Skeletal muscle cell (primary cell): ENCODE measurements around the gene SLC38A9.
"Not testable (repeated sequence)": the region's sequence is repeated elsewhere in the genome, so short reads cannot be mapped to it uniquely, and the experiment has no call there.

Source experiments
- DNase-seq: peaks from one replicate; pipeline ENCODE4 v3.0.0-alpha.2; 2010; ENCODE audit warnings: low read depth
- H3K4me3 ChIP-seq: 2 replicates; pipeline ENCODE4 v1.5.1; 2011; ENCODE audit warnings: low read depth, mild to moderate bottlenecking, control low read depth, low read length, moderate library complexity

SLC38A9 gene

DNA sequence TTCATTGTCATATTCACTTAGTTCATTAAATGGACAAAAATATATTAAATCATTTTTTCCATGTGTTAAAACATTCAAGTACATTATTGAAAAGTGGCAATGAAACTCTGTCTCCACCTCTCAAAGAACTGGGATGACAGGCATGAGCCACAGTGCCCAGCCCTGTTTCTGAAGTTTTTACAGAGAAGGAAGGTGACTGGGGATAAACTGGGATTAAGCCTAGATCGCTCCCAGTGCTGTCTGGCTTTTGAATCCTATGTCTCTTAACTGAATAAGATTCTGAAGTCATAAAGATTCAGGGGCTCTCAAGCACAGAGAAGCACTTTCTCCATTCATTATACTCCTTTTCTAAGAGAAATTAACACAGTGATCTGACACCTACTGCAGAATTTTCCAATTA, 88.3 kb downstream of the SLC38A9 start:
- H3K4me3 ChIP-seq: no peak overlapping the region
- DNase-seq: no peak

DNA sequence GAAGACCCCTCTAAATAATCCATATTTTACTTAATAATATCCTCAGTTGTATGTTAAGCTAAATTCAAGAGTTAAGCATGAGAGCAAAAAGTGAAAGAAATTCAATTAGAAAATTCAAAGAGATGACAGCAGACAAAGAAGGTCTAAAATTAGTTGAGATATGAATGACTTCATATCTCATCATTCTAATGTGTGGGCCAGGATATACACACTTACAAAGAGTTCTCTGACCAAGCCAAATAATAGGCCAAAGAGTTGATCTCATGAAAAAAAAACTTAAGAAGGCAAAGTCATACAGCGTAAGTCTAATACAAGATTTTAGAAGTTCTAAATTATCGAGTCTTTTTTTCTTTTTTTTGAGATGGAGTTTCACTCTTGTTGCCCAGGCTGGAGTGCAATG, 89.7 kb downstream of the SLC38A9 start:
- H3K4me3 ChIP-seq: no peak overlapping the region
- DNase-seq: no peak

DNA sequence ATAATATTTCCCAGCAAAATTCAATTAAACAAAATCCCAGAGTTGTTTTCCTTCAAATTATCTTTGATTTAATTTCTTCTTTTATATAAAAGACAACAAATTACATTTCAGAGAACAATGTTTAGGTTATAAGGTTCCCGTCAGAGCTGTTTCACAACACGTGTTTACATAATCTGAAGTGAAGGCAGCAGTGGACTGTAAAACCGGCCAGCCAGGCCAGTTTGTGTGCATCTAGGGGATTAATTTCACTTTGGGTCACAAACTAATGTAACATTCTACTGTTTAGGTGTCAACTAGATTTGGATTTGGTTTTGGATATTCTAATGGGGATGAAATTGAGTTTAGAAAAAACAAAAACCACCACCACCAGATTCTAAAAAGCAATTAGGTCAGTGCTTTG, 90.9 kb downstream of the SLC38A9 start:
- no peak for DNase-seq
- H3K4me3 ChIP-seq: no peak overlapping the region

DNA sequence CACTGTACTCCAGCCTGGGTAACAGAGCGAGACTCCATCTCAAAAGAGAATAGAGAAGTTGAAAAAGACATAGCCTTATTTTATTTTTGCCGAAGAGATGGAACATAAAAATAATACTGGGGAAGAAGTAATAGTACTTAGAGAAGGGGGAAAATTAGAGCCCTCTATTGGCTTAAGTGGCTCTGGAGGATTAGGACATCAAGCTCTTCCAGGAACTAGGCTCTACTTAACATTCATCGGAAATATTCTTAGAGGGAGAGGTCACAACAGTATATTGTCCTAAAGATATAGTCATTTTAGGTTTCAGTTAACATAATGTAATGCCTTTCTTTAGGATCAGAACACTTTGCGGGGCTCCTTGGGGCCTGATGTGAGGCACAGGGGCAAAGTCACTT, 91.4 kb downstream of the SLC38A9 start:
- no peak overlapping the region for H3K4me3 ChIP-seq
- DNase-seq: no peak

DNA sequence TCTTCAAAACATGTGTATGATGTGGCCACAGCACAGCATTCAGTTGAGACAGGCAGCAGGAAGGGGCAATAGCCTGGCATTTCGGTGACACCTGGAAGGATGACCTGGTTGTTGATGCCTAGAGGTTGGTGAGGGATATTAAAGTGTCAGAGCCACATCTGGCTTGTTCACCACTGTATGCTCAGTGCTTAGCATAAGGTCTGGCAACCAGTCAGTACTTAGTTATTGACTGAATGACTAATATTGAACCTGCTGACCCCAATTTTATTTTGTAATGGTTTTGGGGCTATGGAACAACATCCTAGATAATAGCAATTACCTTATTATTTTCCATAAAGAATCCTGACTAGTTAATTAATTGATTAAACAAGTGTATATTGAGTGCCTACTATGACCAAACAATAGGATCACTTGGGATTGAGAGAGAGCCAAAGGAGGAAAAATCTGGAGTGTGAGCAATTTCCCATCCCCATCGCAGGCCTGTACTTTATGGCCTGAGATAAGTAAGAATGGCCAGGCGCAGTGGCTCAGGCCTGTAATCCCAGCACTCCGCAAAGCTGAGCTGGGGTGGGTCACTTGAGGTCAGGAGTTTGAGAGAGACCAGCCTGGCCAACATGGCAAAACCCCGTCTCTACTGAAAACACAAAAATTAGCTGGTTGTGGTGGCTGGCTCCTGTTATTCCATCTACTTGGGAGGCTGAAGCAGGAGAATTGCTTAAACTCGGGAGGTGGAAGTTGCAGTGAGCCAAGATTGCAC, 91.9 kb downstream of the SLC38A9 start:
- no peak for DNase-seq
- H3K4me3 ChIP-seq: no peak overlapping the region

DNA sequence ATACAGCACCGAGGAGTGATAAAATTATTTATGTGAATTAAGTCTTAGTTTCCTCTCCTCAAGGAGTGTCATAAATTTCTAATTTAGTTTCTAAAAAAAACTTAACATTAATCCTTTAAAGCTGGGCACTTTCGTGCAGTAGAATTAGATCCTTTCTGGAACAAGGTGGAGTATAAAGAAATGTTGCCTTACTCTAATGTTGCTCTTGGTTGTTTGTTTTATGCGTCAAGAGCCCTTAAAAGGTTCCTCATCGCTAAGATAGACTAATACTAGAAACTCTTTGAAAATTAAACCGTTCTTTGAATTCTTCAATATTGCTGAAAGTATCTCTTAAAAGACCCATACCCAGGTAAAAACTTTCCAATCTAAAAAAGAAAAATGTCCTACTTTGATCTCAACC, 93.8 kb downstream of the SLC38A9 start:
- no peak overlapping the region for H3K4me3 ChIP-seq
- DNase-seq: no peak

DNA sequence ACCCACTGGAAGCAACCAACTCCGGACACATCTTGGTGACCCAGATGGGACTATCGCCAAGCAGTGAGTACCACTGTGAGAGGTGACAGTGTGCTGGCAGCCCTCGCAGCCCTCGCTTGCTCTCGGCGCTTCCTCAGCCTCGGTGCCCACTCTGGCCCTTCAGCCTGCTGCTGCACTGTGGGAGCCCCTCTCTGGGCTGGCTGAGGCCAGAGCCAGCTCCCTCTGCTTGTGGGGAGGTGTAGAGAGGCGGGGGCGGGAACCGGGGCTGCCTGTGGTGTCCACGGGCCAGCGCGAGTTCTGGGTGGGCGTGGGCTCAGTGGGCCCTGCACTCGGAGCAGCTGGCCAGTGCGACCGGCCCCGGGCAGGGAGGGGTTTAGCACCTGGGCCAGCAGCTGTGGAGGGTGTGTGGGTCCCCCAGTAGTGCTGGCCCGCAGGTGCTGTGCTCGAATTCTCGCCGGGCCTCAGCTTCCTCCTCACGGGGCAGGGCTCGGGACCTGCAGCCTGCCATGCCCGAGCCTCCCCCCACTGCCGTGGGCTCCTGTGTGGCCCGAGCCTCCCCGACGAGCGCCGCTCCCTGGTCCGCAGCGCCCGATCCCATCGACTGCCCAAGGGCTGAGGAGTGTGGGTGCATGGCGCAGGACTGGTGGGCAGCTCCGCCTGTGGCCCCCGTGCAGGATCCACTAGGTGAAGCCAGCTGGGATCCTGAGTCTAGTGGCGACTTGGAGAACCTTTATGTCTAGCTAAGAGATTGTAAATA, 98.8 kb downstream of the SLC38A9 start:
- no peak for DNase-seq
- no peak overlapping the region for H3K4me3 ChIP-seq

DNA sequence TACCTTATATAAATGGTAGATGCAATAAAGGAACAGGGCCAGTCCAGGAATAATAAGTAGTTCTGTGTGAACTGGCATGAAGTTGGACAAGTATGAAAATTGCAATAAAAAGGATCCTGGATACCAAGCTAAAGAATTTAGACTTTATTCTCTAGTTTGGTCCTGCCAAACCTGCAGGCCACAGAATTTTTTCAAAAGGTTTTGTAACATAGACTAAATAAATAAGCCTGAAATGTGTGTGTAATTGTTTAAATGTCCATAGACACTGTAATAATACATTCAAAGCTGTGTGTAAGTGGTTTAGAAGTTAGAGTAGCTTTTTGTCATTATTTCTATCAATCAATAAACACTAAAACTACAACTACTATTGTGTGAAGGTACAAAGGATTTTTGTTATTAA, 101.6 kb downstream of the SLC38A9 start:
- DNase-seq: no peak
- H3K4me3 ChIP-seq: no peak overlapping the region

DNA sequence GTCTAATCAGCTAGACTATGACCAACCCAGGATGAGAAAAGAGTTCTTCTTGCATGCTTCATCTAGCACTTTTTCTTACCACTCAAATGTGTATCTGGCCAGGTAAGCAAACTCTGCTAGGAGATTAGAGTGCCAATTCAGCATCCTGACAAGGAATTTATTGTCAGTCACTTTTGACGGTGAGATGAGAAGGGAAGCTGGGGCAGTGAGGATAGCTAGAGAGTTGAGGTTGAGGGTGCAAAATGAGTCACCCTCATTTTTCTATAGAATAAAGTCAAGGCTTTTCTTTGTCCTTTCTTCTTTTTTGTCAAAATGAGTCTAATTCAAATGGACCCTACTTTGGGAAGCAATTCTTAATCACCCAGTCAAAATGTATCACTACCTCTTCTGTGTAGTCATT, 102.7 kb downstream of the SLC38A9 start:
- DNase-seq: no peak
- H3K4me3 ChIP-seq: no peak overlapping the region

DNA sequence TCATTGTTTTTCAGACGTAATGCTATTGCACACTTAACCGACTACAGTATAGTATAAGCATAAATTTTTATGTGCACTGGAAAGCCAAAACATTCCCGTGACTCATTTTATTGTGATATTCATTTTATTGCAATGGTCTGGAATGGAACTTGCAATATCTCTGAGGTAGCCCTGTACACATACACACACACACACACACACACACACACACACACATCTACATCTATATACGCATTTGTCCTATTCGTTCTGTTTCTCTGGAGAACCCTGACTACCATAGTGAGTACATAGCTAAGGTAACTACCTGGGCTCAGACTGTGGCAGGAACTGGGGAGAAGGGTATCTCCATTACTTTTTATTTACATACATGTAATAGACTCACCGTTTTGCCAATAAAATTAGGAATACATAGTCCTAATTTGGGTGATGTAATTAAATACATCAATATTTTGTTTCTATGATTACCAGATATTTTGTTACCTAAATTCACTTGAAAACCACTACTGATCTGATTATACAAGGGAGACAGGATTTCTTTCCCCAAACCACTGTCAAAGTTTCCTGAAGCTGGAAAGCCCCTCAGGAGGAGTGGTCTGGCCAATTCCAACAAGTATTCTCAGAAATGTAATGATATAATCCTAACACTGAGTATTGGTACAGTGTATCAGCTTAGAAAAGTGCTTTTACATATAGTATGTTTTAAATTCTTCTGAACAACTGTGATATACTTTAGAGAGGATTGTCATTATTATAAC, 103.4 kb downstream of the SLC38A9 start:
- H3K4me3 ChIP-seq: no peak overlapping the region
- DNase-seq: no peak

DNA sequence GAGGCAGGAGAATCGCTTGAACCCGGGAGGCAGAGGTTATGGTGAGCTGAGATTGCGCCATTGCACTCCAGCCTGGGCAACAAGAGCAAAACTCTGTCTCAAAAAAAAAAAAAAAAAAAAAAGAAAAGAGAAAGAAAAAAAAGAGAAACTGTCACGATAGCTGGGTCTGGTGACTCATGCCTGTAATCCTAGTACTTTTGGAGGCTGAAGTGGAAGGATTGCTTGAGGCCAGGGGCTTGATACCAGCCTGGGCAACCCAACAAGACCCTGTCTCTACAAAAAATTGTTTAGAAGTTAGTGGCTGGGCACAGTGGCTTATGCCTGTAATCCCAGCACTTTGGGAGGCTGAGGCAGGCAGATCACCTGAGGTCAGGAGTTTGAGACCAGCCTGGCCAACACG, 104.8 kb downstream of the SLC38A9 start:
- not testable (repeated sequence) for DNase-seq, H3K4me3 ChIP-seq

DNA sequence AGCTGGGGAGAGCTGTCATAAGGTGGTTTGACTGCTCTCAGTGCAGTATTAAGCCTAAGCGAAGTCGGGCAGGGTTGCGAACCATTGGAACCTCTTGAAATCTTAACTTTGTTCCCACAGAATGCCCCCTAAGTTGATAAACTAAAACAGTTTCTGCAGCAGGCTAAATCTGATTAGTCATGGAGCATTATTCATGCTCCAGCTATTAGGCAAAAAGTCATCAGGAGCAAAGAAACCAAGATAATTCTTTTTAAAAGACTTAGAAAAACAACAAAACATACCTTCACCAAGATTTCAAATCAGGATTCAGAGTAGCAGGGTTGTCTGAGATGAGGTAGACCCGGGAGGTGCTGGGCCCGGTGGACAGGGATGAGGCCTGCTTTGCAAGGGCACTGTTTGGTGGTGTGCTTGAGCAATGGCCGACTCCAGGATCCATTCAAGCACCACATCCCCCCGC, 107.5 kb downstream of the SLC38A9 start:
- H3K4me3 ChIP-seq: no peak overlapping the region
- DNase-seq: no peak

DNA sequence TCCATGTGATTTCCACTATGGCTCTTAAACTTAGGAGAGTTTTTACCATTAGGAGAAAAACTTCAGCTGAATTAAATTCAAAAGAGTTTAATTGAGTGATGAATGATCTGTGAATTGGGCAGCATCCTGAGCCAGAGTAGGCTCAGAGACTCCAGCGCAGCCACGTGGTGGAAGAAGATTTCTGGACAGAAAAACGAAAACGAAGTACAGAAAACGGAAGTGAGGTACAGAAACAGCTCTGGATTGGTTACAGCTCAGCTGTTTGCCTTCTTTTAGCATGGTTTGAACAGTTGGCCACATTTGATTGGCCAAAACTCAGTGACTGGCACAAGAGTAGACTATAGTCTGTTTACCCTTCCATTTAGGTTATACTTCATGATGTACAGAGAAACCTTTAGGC, 108.2 kb downstream of the SLC38A9 start:
- no peak overlapping the region for H3K4me3 ChIP-seq
- no peak for DNase-seq

DNA sequence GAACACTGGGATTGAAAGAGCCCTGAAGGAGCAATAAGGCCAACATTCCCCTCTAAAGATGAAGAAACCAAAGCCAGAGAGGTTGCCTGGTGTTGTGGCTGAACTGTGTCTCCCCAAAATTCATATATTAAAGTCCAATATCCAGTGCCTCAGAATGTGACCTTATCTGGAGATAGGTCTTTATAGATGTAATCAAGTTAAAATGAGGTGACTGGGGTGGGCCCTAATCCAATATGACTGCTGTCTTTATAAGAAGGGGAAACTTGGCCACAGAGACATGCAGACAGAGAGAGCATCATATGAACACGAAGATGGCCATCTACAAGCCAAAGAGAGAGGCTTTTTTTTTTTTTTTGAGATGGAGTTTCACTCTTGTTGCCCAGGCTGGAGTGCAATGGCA, 110.5 kb downstream of the SLC38A9 start:
- no peak for DNase-seq
- H3K4me3 ChIP-seq: no peak overlapping the region

DNA sequence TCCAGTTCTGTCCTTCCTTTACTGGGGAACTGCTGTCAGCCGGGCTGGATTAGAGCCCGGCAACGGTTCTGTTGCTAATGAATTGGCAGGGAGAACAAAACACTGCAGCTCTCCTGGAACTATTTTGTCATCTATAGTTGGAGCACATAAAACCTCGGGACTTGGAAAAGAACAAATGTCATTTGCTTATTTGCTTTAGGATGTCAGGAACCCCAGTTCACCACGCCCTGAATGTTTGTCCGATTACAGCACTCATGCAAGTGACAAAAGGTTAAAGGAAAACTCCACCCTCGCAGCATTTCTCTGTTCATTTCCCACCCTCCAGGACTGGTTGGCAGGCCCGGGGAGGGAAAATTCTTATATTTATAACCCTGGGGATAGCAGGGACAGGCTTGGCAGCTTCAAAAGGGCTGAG, 110.9 kb downstream of the SLC38A9 start:
- peak; percentile 89 for DNase-seq
- H3K4me3 ChIP-seq: no peak overlapping the region

DNA sequence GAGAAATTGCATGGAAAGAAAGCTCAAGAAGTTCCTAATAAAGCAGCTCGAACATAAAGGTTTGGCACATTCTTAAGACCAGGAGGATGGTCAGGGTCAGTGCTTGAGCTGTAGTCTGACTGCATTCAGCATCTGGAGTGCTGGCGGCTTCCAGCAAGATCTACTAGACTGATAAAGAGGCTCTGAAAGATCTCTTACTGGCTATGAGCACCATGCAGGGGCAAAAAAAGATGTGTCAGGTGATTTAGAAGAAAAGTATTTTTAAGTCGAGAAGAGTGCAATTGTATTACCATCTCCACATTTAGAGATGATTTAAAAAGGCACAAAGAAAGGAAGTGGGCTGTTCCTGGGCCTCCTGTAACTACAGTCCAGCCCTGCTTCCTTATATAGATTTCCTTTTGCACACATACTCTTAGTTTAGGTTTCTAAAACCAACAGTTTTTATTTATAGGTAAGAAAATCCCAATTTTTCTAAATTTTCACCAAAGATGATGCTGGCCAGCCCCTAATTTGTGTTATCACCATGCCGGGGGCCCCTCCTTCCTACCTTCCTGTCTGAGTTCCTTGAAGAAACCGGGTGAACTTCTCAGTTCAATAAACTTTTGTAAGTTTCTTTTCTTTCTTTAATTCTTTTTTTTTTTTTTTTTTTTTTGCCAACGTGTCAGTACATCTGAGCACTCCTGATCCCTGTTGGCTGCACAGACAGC, 111.5 kb downstream of the SLC38A9 start:
- no peak overlapping the region for H3K4me3 ChIP-seq
- no peak for DNase-seq

DNA sequence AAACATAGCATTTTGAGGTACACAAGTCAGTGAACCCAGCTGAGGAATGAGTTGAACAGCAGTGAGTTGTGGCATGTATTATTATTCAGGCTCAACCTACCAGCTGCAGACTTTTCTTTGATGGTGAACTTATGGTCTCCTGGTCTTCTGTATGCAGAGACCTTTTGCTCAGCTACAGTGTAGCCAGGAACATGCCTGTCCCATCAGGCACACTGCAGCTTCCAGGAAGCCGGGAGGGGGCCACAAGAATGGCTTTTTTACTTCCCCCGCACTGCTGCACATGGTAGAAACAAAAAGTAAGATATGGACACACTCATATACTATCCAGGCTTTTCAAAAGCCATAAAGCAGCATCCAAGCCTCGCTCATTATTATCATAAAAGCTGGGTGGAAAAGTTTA, 112.0 kb downstream of the SLC38A9 start:
- H3K4me3 ChIP-seq: no peak overlapping the region

DNA sequence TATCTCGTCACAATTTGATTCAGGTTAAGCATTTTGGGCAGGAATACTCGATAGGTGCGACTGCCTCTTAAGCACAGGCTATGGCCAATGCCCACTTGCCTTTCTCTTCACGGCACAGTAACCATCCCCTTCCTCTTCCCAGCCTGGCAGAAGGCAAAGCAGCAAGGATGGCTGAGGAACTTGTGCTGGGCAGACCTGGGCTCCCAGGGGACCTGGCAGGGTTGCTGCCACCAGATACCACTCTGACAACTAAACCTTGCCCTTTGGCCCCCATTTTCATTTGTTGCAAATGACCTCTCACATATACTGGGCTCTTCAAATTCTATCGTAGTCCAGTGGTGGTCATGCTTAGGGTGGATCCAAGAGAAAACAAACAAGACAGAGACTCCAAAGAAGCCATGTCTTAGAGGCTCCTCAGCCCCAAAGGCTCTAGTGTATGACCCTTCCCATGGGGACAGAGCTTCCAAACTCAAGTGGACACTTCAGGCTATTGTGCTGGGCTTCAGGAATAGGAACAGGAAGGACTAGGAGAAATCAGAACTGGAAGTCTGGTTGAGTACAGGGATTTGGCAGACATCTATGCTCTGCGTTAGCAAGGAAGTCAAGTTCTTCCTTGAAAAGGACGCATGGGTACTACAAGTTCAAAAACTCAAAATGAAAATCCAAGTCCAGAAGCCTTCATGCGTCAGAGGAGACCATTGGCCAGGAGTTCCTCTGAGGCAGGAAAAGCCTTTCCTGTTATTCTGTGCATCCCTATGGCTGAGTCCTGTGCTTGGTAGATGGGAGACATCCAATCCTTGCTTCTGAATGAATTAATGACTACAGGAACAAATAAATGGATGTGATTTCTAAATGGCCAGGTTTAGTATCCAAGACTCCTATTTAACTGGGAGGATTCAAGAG, 112.7 kb downstream of the SLC38A9 start:
- DNase-seq: no peak

More for the DNA sequence above, 112.0 kb downstream of the SLC38A9 start:
- no peak for DNase-seq

More for the DNA sequence above, 112.7 kb downstream of the SLC38A9 start:
- no peak overlapping the region for H3K4me3 ChIP-seq
